WERI-Rb-1 (cell line): ENCODE measurements around the gene RELL1.

Experiments
- DNase-seq: peaks from one replicate; pipeline ENCODE4 v3.0.0-alpha.2; 2020
- H3K27ac ChIP-seq: fragments of 250-450 bp; sonication (Bioruptor Pico); 2 replicates; pipeline ENCODE4 v1.5.1; 2020; ENCODE audit warnings: mild to moderate bottlenecking, moderate library complexity
- H3K27me3 ChIP-seq: fragments of 250-450 bp; sonication (Bioruptor Pico); 2 replicates; pipeline ENCODE4 v1.5.1; 2021; ENCODE audit warnings: mild to moderate bottlenecking, low read depth, moderate library complexity; ENCODE audit not compliant: insufficient read depth, severe bottlenecking
- H3K36me3 ChIP-seq: fragments of 250-450 bp; sonication (Bioruptor Pico); 2 replicates; pipeline ENCODE4 v1.5.1; 2020; ENCODE audit warnings: mild to moderate bottlenecking, moderate library complexity
- H3K4me3 ChIP-seq: 2 replicates; pipeline ENCODE4 v1.5.1; 2011; ENCODE audit warnings: low read depth, mild to moderate bottlenecking, control low read depth, low read length
- H3K9me3 ChIP-seq: fragments of 250-450 bp; sonication (Bioruptor Pico); 2 replicates; pipeline ENCODE4 v1.5.1; 2021; ENCODE audit warnings: mild to moderate bottlenecking, moderate library complexity; ENCODE audit not compliant: severe bottlenecking
- TF ChIP-seq, protein P1 (sequence below): IDR thresholded peaks from 2 replicates; pipeline ENCODE4 v1.5.1; 2011; ENCODE audit warnings: low read depth, mild to moderate bottlenecking, control low read depth, inconsistent platforms, low read length

The RELL1 gene

DNA sequence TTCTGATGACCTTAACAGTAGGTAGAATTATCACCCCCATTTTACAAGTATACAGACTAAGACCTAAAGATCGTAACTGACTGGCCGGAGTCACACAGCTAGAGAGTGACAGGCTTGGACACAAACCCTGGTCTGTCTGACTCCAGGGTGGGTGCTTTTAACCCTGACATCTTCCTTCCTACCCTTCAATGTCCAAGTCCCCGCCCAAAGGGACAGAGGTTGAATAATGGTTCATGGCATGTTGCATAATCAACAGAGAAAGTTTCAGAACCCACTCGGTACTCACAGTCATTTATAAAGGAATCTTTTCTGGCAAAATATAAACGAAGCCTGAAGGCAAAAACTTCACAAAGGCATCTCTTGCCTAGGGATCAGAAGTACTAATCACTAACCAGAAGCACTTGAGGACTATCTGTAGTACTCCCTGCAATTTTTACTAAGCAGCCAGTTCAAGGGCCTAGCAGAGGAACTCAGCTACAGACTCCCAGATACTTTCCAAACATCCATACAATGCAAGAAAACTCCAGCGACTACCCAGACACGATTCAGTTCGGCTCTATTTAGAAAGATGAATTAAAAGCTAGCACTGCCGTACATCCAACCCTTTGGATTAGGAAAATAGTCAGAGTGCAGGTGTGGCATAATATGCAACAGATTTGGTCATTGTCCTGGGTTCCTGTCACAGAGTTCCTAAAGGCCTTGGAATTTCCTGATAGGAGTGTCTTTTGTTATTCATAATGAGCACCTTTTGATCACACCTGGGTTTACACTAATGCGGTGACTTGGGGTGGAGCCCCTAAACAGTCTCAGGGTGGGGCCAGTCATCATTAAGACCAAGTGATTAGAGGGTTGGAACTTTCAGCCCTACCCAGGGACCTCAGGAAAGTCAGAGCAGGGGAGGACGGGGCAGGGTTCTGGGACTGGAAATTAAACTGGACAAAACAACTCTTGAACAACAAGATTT lies 44.0 kb downstream of the RELL1 start:
- no peaks in the 10 kb centered on the region for H3K27me3 ChIP-seq
- H3K27ac ChIP-seq: no peak overlapping the region
- H3K36me3 ChIP-seq: no peaks in the 10 kb centered on the region
- DNase-seq: no peak
- TF ChIP-seq, protein P1, sequence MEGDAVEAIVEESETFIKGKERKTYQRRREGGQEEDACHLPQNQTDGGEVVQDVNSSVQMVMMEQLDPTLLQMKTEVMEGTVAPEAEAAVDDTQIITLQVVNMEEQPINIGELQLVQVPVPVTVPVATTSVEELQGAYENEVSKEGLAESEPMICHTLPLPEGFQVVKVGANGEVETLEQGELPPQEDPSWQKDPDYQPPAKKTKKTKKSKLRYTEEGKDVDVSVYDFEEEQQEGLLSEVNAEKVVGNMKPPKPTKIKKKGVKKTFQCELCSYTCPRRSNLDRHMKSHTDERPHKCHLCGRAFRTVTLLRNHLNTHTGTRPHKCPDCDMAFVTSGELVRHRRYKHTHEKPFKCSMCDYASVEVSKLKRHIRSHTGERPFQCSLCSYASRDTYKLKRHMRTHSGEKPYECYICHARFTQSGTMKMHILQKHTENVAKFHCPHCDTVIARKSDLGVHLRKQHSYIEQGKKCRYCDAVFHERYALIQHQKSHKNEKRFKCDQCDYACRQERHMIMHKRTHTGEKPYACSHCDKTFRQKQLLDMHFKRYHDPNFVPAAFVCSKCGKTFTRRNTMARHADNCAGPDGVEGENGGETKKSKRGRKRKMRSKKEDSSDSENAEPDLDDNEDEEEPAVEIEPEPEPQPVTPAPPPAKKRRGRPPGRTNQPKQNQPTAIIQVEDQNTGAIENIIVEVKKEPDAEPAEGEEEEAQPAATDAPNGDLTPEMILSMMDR: no peak
- no peaks in the 10 kb centered on the region for H3K9me3 ChIP-seq
- no peak overlapping the region for H3K4me3 ChIP-seq

- H3K9me3 ChIP-seq: no peaks in the 10 kb centered on the region
- H3K4me3 ChIP-seq: no peak overlapping the region
- H3K27ac ChIP-seq: no peak overlapping the region
- TF ChIP-seq, protein P1: no peak
- no peaks in the 10 kb centered on the region for H3K36me3 ChIP-seq
- no peaks in the 10 kb centered on the region for H3K27me3 ChIP-seq
- no peak for DNase-seq
Measured at GRCh38 chr4:37641352-37641751, 44.8 kb downstream of the RELL1 start.

GRCh38 chr4:37639551-37640285 lies 46.5 kb downstream of the RELL1 start:
- Histone ChIP-seq H3K27ac (no peak overlapping the region), H3K4me3 (no peak overlapping the region), H3K9me3 (no peaks in the 10 kb centered on the region), H3K27me3 (no peaks in the 10 kb centered on the region), H3K36me3 (no peaks in the 10 kb centered on the region)
- TF ChIP-seq, protein P1: no peak
- no peak for DNase-seq

GRCh38 chr4:37635155-37635554 lies 51.0 kb downstream of the RELL1 start:
- no peak for DNase-seq
- Histone ChIP-seq H3K36me3 (peaks cover 3% of the 10 kb centered on the region; the same call in 1 of the 2 replicates), H3K27me3 (no peaks in the 10 kb centered on the region), H3K9me3 (peaks cover 2% of the 10 kb centered on the region), H3K27ac (no peak overlapping the region), H3K4me3 (no peak overlapping the region)
- TF ChIP-seq, protein P1: no peak

- TF ChIP-seq, protein P1: no peak
- Histone ChIP-seq H3K9me3 (peaks cover 2% of the 10 kb centered on the region), H3K4me3 (no peak overlapping the region), H3K27me3 (no peaks in the 10 kb centered on the region), H3K36me3 (peaks cover 3% of the 10 kb centered on the region; the same call in 1 of the 2 replicates), H3K27ac (no peak overlapping the region)
- DNase-seq: no peak
Measured at GRCh38 chr4:37634180-37634579, 52.0 kb downstream of the RELL1 start.
